Transverse colon (tissue), 4 donors: ENCODE results near the gene EFEMP1. TPM values are rescaled to one million over a fixed set of nuclear protein-coding genes. Genes with fewer than 3 reads are reported as not detected.

ENCODE experiments used
- DNase-seq: peaks from one replicate; pipeline ENCODE4 v3.0.0-alpha.2; 2019
- H3K27ac ChIP-seq, 4 donors: fragments of 200-600 bp; sonication (generic); 2 replicates each; pipeline ENCODE4 v1.5.1; 2016 to 2018; ENCODE audit warnings: inconsistent platforms in 4 of 4
- H3K27me3 ChIP-seq: fragments of 200-600 bp; sonication (generic); 2 replicates; pipeline ENCODE4 v1.5.1; 2017; ENCODE audit warnings: inconsistent platforms
- H3K36me3 ChIP-seq, 4 donors: fragments of 200-600 bp; sonication (generic); 2 replicates each; pipeline ENCODE4 v1.5.1; 2017 to 2019; ENCODE audit warnings: inconsistent platforms in 4 of 4
- H3K4me1 ChIP-seq, 4 donors: fragments of 200-600 bp; sonication (generic); 2 replicates each; pipeline ENCODE4 v1.5.1; 2017 to 2020; ENCODE audit warnings: inconsistent platforms in 4 of 4
- H3K4me3 ChIP-seq, 4 donors: fragments of 200-600 bp; sonication (generic); 1 replicate in 1 of 4; 2 replicates in 3 of 4; pipeline versions ENCODE4 v1.5.1 to v1.6.1; 2017 to 2019; ENCODE audit warnings: inconsistent platforms in 4 of 4
- H3K9me3 ChIP-seq, 2 donors: fragments of 200-600 bp; sonication (generic); 2 replicates each; pipeline ENCODE4 v1.5.1; 2017 to 2019; ENCODE audit warnings: inconsistent platforms in 2 of 2
- EP300 ChIP-seq: sonication (generic); formaldehyde crosslinking; IDR thresholded peaks from one replicate; pipeline ENCODE4 v1.6.1; 2017; ENCODE audit warnings: antibody characterized with exemption, low read depth
- POLR2A ChIP-seq: fragments of 450-650 bp; IDR thresholded peaks from one replicate; pipeline ENCODE4 v1.6.1; 2016; ENCODE audit warnings: antibody characterized with exemption, mild to moderate bottlenecking, moderate library complexity
- POLR2AphosphoS5 ChIP-seq, 3 donors: sonication (generic); formaldehyde crosslinking; IDR thresholded peaks; one replicate each; pipeline ENCODE4 v1.6.1; 2016; ENCODE audit warnings: antibody characterized with exemption in 3 of 3
- WGBS, 2 donors: methylation state at CpG; one replicate each; pipeline ENCODE4 v1.1.5; 2018; ENCODE audit warnings: low coverage in 1 of 2; 5-methylcytosine and 5-hydroxymethylcytosine counted together
- in situ Hi-C, 4 donors: fragments of 200-750 bp; cut with MboI; loops; one replicate each; pipeline versions ENCODE4 v1.15.0 to v1.15.1; 2017; ENCODE audit warnings: low sequenced_read_pairs in 3 of 4, low pct_ligation_motif_present in 1 of 4, low pct_unique_long_range_greater_than_20kb in 1 of 4
- intact Hi-C: fragments of 100-400 bp; cut with DNase I; formaldehyde crosslinking; loops from one replicate; pipeline ENCODE4 v1.15.1; 2023; ENCODE audit warnings: low total_unique reads
- total RNA-seq, 4 donors: library from RNA; depleted of rRNA; stranded (reverse); fragments of >200 nt; gene quantifications; one replicate each; pipeline ENCODE4 v1.1.0, GENCODE V29; 2016
- TF ChIP-seq, protein P1 (sequence below), 5 experiments: fragments of 200-600 bp in 3 of 5; fragments of 450-650 bp in 2 of 5; sonication (generic) in 3 of 5; IDR thresholded peaks; 1 replicate in 2 of 5; 2 replicates in 3 of 5; pipeline ENCODE4 v1.5.1; 2016 to 2017; ENCODE audit warnings: antibody characterized with exemption in 5 of 5, inconsistent platforms in 3 of 5, mild to moderate bottlenecking in 2 of 5, moderate library complexity in 1 of 5

The EFEMP1 gene
- total RNA-seq, 4 donors from 2014 or later: 12.0 to 34.8 (median 26.5) TPM

DNA sequence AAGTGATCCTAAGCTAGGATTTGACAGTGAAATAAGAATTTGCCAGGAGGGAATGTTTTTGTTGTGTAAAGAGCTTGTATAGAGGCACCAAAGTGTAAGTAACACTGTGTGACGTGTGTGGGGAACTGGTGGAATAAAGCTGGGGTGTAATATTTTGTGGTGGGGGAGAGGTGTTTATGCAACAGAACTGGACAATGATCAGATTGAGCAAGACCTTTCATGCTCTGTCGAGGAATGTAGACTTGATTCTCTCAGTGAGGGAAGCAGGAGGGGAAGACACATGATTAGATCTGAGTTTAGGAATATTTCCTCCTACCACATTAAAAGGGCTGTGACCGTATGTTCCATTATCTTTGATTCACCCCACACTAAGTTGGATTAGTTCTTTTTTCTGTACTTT is 43.6 kb downstream of the EFEMP1 start:
- no peak overlapping the region for H3K4me3 ChIP-seq
- TF ChIP-seq POLR2A: no peak
- TF ChIP-seq EP300: no peak
- TF ChIP-seq, protein P1, sequence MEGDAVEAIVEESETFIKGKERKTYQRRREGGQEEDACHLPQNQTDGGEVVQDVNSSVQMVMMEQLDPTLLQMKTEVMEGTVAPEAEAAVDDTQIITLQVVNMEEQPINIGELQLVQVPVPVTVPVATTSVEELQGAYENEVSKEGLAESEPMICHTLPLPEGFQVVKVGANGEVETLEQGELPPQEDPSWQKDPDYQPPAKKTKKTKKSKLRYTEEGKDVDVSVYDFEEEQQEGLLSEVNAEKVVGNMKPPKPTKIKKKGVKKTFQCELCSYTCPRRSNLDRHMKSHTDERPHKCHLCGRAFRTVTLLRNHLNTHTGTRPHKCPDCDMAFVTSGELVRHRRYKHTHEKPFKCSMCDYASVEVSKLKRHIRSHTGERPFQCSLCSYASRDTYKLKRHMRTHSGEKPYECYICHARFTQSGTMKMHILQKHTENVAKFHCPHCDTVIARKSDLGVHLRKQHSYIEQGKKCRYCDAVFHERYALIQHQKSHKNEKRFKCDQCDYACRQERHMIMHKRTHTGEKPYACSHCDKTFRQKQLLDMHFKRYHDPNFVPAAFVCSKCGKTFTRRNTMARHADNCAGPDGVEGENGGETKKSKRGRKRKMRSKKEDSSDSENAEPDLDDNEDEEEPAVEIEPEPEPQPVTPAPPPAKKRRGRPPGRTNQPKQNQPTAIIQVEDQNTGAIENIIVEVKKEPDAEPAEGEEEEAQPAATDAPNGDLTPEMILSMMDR (IDR thresholded peaks at IDR 0.05): no peak
- no peak for TF ChIP-seq POLR2AphosphoS5 (IDR thresholded peaks at IDR 0.05)
- no peak overlapping the region for H3K27ac ChIP-seq
- no peaks in the 10 kb centered on the region for H3K36me3 ChIP-seq
- H3K4me1 ChIP-seq: no peaks in the 10 kb centered on the region
- H3K9me3 ChIP-seq: no peaks in the 10 kb centered on the region
- H3K27me3 ChIP-seq: no peaks in the 10 kb centered on the region
- WGBS, 2 donors: 69 to 76% methylated on average over 3 of the region's 3 CpGs
- intact Hi-C loops: no loop called here
- DNase-seq: no peak
- in situ Hi-C loops: no loop called here

DNA sequence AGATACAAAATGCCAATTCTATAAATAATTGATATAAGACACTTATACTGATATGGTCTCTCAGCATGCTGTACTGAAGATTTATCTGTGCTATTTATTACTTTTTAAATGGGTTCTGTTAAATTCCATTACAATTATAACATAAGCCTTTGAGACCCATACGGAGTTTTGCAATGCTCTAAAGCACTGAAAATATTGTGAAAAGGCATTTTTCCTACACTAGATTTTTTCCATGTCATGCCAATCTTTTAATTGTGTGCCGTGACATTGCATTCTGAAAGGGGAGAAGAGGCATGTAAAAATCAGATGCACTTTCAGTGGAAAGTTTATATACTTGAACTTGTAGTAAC is 46.5 kb downstream of the EFEMP1 start:
- no peaks in the 10 kb centered on the region for H3K27me3 ChIP-seq
- no peaks in the 10 kb centered on the region for H3K4me1 ChIP-seq
- H3K9me3 ChIP-seq: no peaks in the 10 kb centered on the region
- no peak for TF ChIP-seq EP300
- no peak for TF ChIP-seq POLR2A
- TF ChIP-seq, protein P1 (IDR thresholded peaks at IDR 0.05): no peak
- TF ChIP-seq POLR2AphosphoS5 (IDR thresholded peaks at IDR 0.05): no peak
- in situ Hi-C loops (no loop called here), intact Hi-C loops (no loop called here)
- H3K4me3 ChIP-seq: no peak overlapping the region
- WGBS, 2 donors: 78 to 79% methylated on average over 2 of the region's 2 CpGs
- H3K27ac ChIP-seq: no peak overlapping the region
- H3K36me3 ChIP-seq: no peaks in the 10 kb centered on the region
- no peak for DNase-seq

DNA sequence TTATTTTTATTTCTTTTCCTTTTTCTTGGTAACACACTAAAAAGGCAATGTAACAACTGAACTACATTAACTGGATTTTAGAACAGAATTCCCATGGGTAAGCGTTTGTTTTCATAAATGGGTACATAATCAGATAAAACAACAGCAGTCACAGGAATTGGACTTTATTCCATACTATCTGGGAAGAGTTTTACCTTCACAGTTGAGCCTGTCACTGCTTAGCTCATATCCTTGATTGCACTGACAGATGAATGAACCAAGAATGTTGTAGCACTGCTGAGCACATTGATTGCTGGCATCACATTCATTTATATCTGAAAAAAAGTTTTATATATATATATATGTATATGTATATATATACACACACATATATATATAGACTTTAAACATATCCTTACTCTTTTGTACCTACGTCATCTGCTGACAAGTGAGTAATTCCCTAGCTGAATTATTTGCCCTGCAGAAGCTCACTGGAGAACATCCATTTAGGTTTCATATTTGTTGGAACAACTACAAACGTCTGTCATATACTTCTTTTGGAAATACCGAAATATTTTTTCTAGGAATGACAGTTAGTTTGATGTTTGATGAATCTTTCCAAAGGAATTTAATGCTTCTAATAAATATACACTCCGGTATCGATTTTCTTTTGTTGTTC is 47.0 kb downstream of the EFEMP1 start:
- H3K27me3 ChIP-seq: no peaks in the 10 kb centered on the region
- no peak for DNase-seq
- no peak overlapping the region for H3K27ac ChIP-seq
- 72 to 78% methylated on average over 6 of the region's 6 CpGs for whole genome bisulfite sequencing, 2 donors
- no peak overlapping the region for H3K4me3 ChIP-seq
- TF ChIP-seq, protein P1 (IDR thresholded peaks at IDR 0.05): no peak
- TF ChIP-seq POLR2A (no peak), POLR2AphosphoS5 (IDR thresholded peaks at IDR 0.05) (no peak), EP300 (no peak)
- in situ Hi-C loops: no loop called here
- no peaks in the 10 kb centered on the region for H3K9me3 ChIP-seq
- intact Hi-C loops: no loop called here
- H3K36me3 ChIP-seq: no peaks in the 10 kb centered on the region
- H3K4me1 ChIP-seq: no peaks in the 10 kb centered on the region

DNA sequence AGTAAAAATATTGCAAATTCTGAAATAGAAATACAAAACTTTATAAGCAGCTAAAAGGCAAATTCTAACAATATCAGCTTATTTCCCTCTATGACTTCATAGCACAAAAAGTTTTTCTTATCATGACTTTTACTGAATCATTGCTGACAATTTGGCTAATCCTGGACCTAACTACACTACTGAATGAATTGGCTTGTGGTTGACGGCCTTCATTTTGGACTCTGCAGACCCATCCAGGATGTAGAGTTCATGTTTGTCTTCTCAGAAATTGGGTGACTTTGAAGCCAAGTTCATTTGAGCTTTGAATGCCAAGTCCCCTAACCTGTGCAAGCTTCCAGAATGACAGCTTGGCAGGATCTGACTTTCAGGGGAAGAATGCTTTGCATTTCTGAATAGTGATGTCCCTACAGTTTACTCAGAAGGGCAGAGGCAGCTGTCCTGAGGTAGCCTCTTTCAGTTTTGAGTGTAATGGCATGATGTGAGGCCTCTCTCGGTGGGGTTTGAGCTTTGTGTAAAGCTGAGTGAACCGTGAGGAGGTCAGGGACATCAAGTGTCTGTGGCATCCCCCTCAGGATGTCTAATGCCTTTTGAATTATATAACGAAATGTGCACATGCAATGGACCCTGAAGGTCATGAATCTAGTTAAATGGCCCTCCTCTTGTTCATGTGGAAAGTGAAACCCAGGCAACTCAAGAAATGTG is 48.0 kb downstream of the EFEMP1 start:
- Histone ChIP-seq H3K27ac (no peak overlapping the region), H3K36me3 (no peaks in the 10 kb centered on the region), H3K4me1 (no peaks in the 10 kb centered on the region), H3K9me3 (no peaks in the 10 kb centered on the region), H3K27me3 (no peaks in the 10 kb centered on the region), H3K4me3 (no peak overlapping the region)
- 81 to 100% methylated on average over 1 to 4 of the region's 4 CpGs for WGBS, 2 donors
- TF ChIP-seq POLR2AphosphoS5 (IDR thresholded peaks at IDR 0.05) (no peak), POLR2A (no peak), EP300 (no peak)
- TF ChIP-seq, protein P1 (IDR thresholded peaks at IDR 0.05): no peak
- in situ Hi-C loops: no loop called here
- intact Hi-C loops: no loop called here
- no peak for DNase-seq
